COR-L47 (cell line): ENCODE data around the gene TBC1D22A.

ENCODE experiments used
- DNase-seq: peaks from one replicate; lab custom pipeline; 2025; lab: John Stamatoyannopoulos, UW

The TBC1D22A gene

DNA sequence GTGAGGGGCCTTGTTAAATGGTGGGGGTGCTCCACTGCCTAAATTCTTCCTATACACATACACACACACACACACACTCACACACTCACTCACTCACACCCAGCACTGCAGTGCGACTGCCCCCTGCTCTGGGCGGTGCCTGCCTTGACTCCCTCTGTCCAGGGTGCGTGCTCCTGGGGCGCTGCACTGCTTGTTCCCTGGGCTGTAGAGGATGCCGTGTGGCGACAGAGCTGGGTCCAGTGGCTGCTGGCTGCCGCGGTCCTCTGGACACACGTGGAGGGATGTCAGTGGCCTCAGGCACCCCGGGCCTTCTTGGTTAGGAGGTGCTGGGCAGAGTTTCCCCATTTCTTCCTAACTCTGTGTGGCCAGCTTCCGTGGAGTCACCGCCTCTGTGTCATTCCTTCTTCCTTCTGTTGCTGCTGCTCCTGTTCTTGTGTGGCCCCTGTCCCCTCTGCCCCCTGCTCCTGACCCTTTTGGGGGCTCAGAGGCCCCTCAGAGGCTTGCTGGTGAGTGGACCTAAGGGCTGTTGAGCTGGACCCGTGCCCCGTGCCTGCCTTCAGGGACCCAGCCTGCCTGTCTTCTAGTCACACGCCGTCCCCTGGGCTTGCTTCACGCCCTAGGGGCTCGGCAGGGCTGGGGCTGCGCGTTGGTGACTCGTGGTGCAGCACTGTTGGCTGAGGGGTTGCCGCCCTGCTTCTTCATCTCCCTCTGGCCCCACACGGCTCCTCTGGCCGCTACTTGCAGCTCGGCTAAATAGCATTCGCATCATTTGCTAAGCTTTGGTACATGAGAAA lies 147.0 kb downstream of the TBC1D22A start:
- DNase-seq, result no peak

DNA sequence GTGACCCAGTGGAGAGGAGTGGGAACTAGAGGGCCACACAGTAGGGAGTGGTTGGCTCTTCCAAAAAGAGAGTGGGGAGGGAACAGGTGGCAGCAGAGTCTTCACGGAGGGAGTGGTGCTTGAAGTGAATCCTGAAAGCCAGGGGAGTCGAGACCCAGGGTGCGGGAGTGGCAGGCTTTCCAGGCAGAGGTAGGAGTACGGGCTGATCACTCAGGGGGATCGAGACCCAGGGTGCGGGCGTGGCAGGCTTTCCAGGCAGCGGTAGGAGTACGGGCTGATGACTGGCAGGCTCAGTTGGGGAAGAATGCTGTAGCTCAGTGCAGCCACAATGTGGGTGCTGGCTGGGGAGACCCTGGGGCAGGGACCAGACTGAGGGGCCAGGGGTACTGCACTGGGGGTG lies 148.2 kb downstream of the TBC1D22A start:
- no peak for DNase-seq

DNA sequence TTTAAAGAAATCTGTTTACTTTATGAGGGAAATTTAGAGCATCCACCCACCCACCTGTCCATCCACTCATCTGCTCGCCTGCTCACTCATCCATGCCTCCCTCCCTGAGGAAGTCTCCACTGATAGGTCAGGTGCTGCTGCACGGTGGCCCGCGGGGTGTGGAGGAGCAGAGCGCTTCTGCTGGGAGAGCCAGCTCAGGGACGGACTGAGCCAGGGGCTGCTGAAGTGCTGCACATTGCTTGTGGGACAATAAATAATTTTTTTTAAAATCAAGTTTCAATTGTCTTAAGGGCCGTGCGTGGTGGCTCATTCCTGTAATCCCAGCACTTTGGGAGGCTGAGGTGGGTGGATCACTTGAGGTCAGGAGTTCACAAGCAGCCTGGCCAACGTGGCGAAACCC lies 148.9 kb downstream of the TBC1D22A start:
- DNase-seq, result no peak

DNA sequence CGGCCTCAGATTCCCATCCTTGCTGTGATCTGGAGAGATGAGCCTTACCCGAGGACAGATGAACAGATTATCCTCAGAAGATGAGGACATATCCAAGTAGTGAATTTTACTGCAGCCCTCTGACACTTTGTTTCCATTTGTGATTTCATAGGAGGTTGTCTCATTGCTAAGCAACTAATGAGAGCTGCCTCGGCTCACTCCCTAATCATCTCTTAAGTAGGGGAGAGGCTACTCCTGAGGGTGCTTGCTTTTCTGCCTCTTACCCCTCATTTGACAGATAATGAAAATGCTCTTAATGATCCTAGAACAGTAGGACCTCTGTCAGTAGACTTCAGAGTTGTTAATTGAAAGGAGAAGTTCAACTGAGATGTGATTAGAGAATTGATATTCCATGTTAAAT lies 150.9 kb downstream of the TBC1D22A start:
- peak; percentile 61 for DNase-seq

DNA sequence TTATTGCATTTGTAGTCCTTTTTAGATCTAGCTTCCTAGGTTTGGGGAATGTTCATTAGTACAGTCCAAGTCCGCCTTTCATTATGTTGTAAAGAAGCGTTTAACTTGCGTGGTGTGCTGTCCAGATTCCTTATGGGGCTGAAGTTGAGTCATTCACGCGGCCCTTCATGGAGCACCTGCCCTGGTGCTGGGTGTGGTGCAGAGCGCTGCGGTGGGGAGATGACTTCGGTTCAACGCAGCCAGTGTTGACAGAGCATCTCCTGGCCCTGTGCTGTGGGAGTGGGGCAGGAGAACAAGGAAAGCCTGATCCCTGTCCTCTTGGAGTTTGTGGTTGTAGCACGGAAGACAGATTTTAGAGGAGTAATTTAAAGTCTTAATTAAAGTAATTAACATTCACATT lies 152.0 kb downstream of the TBC1D22A start:
- no peak for DNase-seq

DNA sequence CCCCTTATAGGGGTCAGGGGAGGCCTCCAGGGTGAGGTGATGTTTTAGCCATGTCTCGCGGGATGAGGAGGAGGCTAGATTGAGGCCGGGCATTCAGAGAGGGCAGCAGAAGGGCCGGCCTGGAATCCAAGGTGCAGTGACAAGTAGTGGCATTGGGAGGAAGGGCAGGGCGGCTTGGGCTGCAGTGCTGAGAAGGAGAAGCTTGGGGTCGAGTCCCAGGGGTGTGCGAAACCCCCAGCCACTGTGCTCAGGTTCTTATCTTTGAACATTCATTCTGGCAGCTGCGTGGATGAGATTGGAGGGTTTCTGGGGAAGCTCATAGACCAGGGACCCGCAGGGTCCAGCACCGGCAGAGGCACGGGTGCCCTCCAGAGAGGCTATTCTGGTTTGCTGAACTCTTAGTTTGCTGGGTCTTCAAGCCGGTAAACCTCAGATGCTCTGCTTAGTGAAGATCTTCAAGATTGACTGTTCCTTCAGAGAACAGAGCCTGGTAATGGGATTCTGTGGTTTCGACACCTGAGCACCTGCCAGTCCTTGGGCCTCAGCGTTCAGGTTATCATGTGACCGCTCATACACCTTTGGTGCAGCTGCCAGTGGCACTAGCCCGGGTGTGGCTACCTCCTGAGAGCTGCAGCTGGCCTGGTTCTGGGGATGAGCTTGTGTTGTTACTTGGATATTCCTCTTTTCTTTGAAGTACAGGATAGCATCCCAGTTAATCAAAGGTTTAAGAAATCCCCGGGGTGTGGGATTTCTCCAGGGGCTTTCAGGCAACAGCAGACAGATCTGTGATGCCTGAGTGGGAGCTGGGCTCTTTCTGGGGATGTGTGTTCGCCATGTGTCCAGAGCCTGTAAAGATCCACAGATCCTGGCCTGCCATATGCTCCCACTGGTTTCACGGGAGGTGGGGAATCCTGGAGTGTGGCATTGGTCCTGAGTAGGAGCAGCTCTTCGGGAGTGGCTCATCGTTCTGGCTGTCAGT lies 152.8 kb downstream of the TBC1D22A start:
- DNase-seq, result peak; percentile 50

DNA sequence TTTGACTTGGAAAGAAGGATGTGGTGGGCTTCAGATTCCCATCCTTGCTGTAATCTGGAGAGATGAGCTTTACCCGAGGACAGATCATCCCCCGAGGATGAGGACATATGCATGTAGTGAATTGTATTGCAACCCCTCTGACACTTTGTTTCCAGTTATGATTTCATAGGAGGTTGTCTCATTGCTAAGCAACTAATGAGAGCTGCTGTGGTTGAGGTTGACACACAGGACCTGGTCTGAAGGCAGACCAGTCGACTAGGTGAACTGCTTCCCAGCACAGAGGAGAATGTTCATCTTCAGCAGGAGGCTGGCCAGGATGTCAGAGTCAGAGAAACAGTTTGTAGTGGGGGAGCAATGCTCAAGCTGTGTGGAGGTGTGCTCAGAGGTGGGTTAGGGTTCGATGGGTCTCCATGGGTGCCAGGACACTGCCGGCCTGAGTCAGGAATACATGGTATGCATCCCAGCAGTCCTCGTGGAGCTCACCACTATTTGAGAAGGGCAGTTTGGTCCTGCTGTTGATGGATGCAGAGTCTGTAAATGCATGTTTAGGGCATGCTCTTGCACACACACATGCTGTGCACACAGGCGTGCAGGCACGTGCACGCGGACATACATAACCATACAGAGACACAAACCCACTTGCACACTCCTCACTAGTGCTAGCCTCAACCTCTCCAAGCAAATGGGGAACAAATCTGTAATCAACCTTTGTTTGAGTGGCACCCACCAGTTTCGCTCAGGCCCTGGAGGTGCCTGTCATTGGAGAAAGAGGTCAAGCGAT lies 153.7 kb downstream of the TBC1D22A start:
- DNase-seq, result no peak

DNA sequence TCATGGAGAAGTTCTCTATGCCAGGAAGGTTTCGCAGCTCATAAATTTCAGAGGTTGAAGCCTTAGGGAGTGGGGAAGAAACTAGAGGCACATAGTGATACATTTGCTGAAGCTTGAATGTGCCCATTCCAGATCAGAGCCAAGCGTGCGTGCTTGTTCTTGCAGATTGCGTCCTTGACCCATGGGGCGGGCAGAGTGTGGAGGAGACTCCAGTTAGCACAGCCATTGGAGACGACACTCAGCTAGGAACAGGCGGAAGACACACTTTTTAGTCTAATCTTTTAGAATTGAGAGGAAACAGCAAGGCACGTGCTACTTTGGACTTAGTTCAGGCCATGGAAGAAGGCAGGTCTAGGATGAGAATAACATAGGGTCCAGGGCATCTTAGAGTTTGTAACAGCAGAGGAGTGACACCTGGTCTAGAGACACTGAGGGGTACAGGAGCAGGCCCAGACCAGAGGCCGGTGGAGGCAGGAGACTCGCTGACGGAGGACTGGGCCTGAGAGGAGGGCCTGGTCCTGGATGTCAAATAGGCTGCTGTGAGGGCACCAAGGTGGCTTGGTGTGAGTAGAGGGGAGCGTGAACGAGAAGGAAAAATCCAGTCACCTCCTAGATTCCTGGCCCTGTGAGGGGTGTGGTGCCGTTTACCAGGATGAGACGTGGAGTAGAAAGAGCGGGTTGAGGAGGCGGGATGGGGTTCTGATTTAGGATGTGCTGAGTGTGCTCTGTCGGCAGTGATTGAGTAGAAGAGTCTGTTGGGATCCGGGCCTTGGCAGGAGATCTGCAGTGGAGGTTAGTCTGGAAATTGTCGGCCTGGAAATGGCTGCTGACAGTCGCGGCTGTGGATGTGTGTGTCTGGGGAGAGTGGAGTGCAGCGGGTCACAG lies 154.7 kb downstream of the TBC1D22A start:
- no peak for DNase-seq

DNA sequence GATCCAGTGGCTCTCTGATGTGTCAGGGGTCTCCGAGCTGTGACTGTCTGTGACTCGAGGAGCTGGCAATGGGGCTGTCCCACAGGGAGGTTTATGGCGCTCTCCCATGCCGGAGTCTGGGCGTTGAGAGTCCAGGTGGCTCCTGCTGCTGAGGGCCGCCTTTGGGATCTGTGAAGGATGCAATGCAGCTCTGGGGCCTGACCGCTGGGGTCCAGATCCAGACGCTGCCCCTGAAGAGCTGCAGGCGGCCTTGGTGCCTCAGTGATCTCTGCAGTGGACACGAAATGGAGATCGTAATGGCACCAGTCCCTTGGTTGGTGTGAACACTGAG lies 155.3 kb downstream of the TBC1D22A start:
- no peak for DNase-seq

DNA sequence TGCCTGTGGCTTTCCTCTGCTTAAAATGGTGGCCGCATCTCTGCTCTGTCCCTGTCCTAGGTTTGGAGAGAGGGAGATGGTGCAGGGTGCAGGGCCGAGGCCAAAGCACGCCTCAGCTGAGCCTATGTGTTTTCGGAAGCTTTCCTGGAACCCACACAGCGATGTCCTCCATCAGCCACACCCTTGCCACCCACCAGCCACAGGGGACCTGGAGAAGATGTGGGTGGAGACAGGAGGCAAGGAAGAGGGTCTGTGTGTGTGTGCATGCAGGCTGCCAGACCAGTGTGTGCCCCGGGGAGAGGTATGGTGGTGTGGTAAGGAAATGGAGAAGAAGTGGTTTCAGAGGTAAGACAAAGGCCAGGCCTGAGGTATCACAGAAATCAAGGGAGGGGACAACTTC lies 155.7 kb downstream of the TBC1D22A start:
- no peak for DNase-seq

DNA sequence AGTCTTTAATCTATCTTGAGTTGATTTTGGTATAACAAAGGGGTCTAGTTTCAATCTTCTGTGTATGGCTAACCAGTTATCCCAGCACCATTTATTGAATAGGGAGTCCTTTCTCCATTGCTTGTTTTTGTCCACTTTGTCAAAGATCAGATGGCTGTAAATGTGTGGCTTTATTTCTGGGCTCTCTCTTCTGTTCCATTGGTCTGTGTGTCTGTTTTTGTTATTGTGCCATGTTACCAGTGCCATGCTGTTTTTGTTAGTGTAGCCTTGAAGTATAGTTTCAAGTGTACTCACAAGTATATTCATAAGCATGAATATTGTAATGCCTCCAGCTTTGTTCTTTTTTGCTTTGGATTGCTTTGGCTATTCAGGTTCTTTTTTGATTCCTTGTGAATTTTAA lies 159.6 kb downstream of the TBC1D22A start:
- no peak for DNase-seq

DNA sequence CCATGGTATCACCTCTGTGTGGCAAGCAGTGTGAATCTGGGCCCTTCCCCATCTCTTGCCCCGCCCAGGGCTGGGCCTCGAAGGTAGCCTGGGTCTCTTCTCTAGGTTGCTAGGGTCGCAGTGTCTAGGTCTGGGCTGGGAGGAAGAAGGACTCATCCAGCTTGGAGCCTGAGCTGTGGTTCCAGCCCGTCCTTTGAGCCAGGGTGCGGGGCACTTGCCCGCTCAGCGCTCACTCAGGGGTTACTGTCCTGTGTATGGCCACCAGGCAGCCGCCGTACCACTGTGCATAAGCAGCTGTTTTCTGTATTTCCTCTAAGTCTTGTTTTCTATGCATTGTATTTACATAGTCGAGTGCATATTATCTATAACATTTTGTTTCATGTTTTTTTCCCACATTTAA lies 160.9 kb downstream of the TBC1D22A start:
- DNase-seq, result no peak

DNA sequence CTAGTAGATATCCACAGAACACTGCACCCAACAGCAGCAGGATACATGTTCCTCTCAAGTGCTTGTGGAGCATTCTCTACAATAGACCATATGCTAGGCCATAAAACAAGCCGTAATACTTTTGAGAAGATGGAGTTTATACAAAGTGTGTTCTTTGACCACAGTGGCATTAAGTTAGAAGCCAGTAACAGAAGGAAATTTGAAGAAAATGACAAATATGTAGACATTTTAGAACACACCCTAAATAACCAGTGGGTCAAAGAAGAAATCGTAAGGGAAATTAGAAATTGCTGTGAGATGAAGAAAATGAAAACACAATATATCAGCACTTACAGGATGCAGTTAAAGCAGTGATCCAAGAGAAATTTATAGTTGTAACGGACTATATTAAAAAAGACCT lies 163.4 kb downstream of the TBC1D22A start:
- DNase-seq, result no peak

DNA sequence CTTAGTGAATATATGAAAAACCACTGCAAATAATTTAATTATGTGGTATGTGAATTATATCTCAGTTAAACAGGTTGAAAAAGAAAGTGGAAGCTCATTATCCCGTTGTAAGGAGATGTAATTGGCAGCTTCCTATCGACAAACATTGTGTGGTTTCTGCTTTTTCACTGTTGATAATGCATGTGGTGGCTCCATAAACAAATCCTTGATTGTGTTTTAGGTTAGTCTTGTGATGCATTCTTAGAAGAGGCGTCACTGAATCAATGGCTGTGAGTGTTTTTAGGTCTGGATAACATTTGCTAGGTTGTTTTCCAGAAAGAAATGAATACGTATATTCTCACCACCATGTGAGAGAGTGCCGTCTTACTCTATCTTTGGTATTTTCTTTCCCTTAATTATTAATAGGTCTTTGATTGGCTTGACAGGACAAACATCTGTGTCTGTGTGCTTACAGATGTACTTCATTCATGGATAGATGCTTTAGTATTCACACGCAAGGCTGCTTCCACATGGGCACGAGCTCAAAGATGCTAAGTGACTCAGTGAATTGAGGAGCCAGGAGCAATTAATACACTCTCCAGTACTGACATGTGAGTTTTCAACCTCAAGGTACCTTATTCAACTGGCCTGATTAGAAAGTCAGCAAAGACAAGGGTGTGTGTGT lies 166.7 kb downstream of the TBC1D22A start:
- DNase-seq, result no peak

DNA sequence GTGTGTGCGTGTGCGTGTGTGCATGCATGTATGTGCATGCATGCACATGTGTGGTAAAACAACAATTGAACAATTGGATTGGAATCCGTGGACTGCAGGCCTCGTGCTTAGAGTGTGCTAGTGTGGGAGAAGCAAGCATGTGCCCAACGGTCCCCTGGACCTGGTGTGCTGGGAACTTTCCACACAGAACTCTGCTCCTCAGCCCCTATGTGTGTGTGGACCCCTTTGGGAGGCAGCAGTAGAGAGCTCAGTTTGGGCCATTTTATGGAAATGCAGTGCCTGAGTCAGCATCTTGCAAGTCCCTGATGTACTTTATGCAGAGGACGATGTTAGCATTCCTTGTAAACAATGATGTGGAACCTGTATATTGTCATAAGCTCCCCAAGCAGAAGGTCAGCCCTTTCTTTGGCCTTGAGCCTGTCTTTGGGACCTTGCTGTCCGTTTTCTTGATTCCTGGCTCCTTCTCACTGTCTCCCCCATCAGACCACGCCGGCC lies 167.3 kb downstream of the TBC1D22A start:
- no peak for DNase-seq

DNA sequence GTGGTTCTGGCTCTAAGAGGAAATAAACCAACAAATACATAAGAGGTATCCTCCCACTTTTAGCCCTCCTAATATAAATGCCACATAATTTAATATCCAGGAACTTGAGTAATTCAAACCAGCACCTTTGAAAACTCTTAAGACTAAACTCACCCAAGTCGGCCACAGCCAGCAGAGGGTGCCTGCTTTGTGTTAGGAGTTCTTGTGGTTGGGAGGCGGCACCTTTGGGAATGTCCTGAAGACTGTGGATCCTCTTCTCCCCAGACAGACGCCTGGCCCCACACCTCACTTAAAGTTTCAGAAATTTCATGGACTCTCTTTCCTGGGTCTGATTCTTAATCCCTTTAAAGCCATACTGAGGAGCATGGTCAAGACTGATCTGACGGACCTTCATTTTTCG lies 169.0 kb downstream of the TBC1D22A start:
- DNase-seq, result no peak

DNA sequence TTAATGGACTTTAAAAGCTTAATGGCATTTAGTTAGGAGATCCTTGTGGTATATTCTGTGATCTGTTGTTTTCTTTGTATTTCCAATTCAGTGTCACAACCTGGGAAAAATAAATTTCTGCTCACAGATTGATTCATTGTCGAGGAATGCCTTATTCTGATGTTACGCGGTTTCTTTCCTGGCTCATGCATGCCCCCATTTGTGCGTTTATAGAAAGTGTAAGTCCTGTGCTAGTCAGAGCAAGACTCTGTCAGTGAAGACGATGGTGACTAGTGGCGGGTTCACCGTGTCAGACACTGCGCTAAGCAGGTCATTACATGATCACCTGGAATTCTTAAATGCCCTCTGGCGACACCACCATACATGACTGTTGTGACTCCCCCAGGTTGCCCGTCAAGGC lies 169.4 kb downstream of the TBC1D22A start:
- no peak for DNase-seq

DNA sequence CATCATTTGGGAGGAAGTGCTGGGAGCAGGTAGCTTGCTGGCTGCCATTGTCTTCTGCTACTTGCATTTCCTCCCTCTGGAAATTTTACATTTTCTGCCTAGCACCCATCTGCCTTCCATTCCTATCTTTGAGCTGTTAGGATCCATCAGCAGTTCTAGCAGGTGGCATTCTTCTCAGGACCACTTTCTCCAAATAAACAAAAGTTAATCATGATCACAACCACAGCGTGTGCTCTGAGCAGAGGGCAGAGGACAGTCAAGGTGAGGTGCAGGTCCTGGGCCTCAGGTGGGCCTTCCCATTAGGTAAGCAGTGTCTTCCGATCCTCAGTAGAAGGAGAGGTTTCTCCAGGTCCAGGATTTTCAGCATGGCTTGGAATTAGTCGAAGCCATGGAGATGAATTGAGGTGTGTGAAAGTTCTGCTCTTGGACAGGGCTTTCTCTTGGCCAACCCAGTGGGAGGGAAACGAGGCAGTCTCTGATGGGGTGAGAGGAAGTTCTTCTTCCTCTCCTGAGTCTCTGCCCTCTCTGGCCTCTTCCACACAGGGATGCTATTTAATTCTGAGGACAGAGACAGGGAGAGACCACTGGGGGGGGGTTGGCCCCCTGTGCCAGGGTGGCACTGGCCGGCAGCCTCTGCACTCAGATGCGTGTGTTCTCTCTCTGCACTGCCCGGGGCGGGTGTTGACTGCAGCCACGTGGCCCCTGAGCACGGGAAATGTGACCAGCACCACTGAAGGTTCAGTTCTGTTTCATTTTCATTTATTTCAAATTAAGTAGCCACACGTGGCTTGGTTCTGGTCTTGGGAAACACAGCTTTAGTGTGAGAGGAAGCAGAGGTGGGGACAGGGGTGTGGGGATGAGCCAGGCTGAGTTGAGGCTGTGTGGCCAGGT lies 170.8 kb downstream of the TBC1D22A start:
- no peak for DNase-seq

DNA sequence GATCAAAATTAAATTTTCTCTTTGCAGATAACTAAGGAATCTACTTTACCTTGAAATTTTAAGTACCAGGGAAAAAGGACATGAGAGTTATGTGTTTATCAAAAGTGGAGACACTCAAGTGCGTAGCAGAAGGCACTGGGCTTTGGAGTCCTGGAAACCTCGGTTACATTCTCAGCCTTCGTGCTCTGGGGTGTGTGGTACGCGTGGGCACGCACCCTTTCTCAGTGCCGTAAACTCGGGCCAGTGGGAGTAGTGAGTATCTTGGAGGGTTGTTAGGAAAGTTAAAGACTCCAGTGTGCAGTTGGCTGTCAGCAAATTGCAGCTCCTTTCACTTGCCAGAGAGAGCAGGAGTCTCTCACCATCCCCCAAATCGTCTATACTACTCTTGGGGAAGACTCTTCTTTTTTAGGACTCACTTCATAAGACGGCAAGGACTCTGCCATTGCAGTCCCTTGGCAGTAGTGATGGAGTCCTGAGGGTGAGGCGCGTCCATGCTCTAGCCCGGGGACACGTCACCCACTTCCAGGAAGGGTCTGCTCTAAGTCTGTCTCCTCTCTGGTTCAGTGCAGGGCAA lies 171.8 kb downstream of the TBC1D22A start:
- no peak for DNase-seq
